ENCODE results near the gene PHKA2. TPM values are rescaled to one million over a fixed set of nuclear protein-coding genes. Genes with fewer than 3 reads are reported as not detected.

Gene PHKA2
- total RNA-seq, 1 experiment from 2014 or later = 34.4 TPM

- no peak overlapping the region for H2AFZ ChIP-seq
- no peak overlapping the region for H3K4me2 ChIP-seq
- H3K27me3 ChIP-seq (ENCODE audit: insufficient read depth, low read depth) = no peaks in the 10 kb centered on the region
- no peaks in the 10 kb centered on the region for H3K36me3 ChIP-seq (ENCODE audit: low read depth)
- no peaks in the 10 kb centered on the region for H3K79me2 ChIP-seq (ENCODE audit: low read depth)
- H4K20me1 ChIP-seq (ENCODE audit: insufficient read depth) = no peaks in the 10 kb centered on the region
- no TSS peak for BruUV-seq (replicated peaks)
- no peaks in the 10 kb centered on the region for H3K9me2 ChIP-seq (ENCODE audit: insufficient read depth)
- H3K9me3 ChIP-seq (ENCODE audit: insufficient read depth, low read depth) = no peaks in the 10 kb centered on the region
- H3K27ac ChIP-seq = no peak overlapping the region
- intact Hi-C loops (cut with micrococcal nuclease; ENCODE audit: unreplicated experiment) = no loop called here
- no peaks in the 10 kb centered on the region; the same call in 1 of the 2 replicates for H3F3A ChIP-seq (ENCODE audit: insufficient read depth, low read depth)
- no peak for TF ChIP-seq EZH2 (IDR thresholded peaks at IDR 0.05; ENCODE audit: low read depth)
- TF ChIP-seq CTCF (conservative IDR thresholded peaks at IDR 0.05) = no peak
- H3K4me3 ChIP-seq = no peak overlapping the region
- ChIA-PET CTCF (no interaction called here), POLR2A (ENCODE audit: unreplicated experiment) (no interaction called here)
- no peak for DNase-seq
- H3K4me1 ChIP-seq (replicated peaks; ENCODE audit: insufficient read depth) = no peaks in the 10 kb centered on the region; the same call in 1 of the 2 replicates
These were observed 111.3 kb downstream of the PHKA2 start for GRCh38 chrX:18872621-18873020.

- H4K20me1 ChIP-seq (ENCODE audit: insufficient read depth) = no peaks in the 10 kb centered on the region
- DNase-seq = no peak
- no peak for TF ChIP-seq CTCF (conservative IDR thresholded peaks at IDR 0.05)
- no peak for TF ChIP-seq EZH2 (IDR thresholded peaks at IDR 0.05; ENCODE audit: low read depth)
- no peaks in the 10 kb centered on the region for H3K9me2 ChIP-seq (ENCODE audit: insufficient read depth)
- ChIA-PET POLR2A (ENCODE audit: unreplicated experiment) (no interaction called here), CTCF (no interaction called here)
- H3K27ac ChIP-seq = no peak overlapping the region
- no peaks in the 10 kb centered on the region for H3K9me3 ChIP-seq (ENCODE audit: insufficient read depth, low read depth)
- no peaks in the 10 kb centered on the region for H3K36me3 ChIP-seq (ENCODE audit: low read depth)
- no peak overlapping the region for H3K4me2 ChIP-seq
- no TSS peak for BruUV-seq (replicated peaks)
- no peaks in the 10 kb centered on the region; the same call in 1 of the 2 replicates for H3F3A ChIP-seq (ENCODE audit: insufficient read depth, low read depth)
- H3K79me2 ChIP-seq (ENCODE audit: low read depth) = no peaks in the 10 kb centered on the region
- intact Hi-C loops (cut with micrococcal nuclease; ENCODE audit: unreplicated experiment) = no loop called here
- H3K4me1 ChIP-seq (replicated peaks; ENCODE audit: insufficient read depth) = no peaks in the 10 kb centered on the region; the same call in 1 of the 2 replicates
- no peak overlapping the region for H2AFZ ChIP-seq
- H3K4me3 ChIP-seq = no peak overlapping the region
- H3K27me3 ChIP-seq (ENCODE audit: insufficient read depth, low read depth) = no peaks in the 10 kb centered on the region
These were observed 111.9 kb downstream of the PHKA2 start for GRCh38 chrX:18871970-18872369.

- no peaks in the 10 kb centered on the region; the same call in 1 of the 2 replicates for H3F3A ChIP-seq (ENCODE audit: insufficient read depth, low read depth)
- no peaks in the 10 kb centered on the region for H3K79me2 ChIP-seq (ENCODE audit: low read depth)
- ChIA-PET POLR2A (ENCODE audit: unreplicated experiment) (no interaction called here), CTCF (no interaction called here)
- no peaks in the 10 kb centered on the region for H3K9me2 ChIP-seq (ENCODE audit: insufficient read depth)
- no TSS peak for BruUV-seq (replicated peaks)
- no peak for DNase-seq
- no peak overlapping the region for H2AFZ ChIP-seq
- H3K27me3 ChIP-seq (ENCODE audit: insufficient read depth, low read depth) = no peaks in the 10 kb centered on the region
- no peaks in the 10 kb centered on the region for H4K20me1 ChIP-seq (ENCODE audit: insufficient read depth)
- H3K4me1 ChIP-seq (replicated peaks; ENCODE audit: insufficient read depth) = no peaks in the 10 kb centered on the region; the same call in 1 of the 2 replicates
- H3K4me2 ChIP-seq = no peak overlapping the region
- no peak overlapping the region for H3K4me3 ChIP-seq
- intact Hi-C loops (cut with micrococcal nuclease; ENCODE audit: unreplicated experiment) = no loop called here
- no peaks in the 10 kb centered on the region for H3K9me3 ChIP-seq (ENCODE audit: insufficient read depth, low read depth)
- TF ChIP-seq EZH2 (IDR thresholded peaks at IDR 0.05; ENCODE audit: low read depth) (no peak), CTCF (conservative IDR thresholded peaks at IDR 0.05) (no peak)
- no peaks in the 10 kb centered on the region for H3K36me3 ChIP-seq (ENCODE audit: low read depth)
- no peak overlapping the region for H3K27ac ChIP-seq
These were observed 112.6 kb downstream of the PHKA2 start for GRCh38 chrX:18871161-18871890.

All from PC-9 (cell line).